ENCODE results near the gene LTO1.
"Not testable (repeated sequence)": the region's sequence is repeated elsewhere in the genome, so short reads cannot be mapped to it uniquely, and the experiment has no call there.

The LTO1 gene

DNA sequence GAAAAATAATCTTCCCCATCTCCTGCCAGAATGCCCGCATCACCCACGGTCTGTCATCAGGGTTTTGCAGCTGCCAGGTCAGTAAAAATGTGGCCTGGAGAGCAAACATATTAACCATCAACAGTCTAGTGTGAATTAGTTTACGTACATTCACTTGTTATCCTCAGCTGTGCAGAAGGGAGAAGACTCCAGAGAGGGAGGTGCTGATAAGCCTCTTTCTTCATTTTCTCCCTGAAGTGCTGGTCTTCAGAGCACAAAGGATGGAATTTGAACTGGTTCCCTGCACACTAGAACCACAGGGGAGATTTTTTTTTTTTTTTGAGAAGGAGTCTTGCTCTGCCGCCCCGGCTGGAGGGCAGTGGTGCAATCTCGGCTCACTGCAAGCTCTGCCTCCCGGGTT lies 20.4 kb upstream of the LTO1 start:
- no peak for DNase-seq
- Histone ChIP-seq H3K36me3 (no peaks in the 10 kb centered on the region), H3K27me3 (ENCODE audit: insufficient read depth, low read depth, severe bottlenecking) (no peaks in the 10 kb centered on the region), H3K9me3 (ENCODE audit: severe bottlenecking) (no peaks in the 10 kb centered on the region), H3K27ac (no peak overlapping the region), H3K4me3 (ENCODE audit: low read depth, low read length) (no peak overlapping the region)
- TF ChIP-seq, protein P1, sequence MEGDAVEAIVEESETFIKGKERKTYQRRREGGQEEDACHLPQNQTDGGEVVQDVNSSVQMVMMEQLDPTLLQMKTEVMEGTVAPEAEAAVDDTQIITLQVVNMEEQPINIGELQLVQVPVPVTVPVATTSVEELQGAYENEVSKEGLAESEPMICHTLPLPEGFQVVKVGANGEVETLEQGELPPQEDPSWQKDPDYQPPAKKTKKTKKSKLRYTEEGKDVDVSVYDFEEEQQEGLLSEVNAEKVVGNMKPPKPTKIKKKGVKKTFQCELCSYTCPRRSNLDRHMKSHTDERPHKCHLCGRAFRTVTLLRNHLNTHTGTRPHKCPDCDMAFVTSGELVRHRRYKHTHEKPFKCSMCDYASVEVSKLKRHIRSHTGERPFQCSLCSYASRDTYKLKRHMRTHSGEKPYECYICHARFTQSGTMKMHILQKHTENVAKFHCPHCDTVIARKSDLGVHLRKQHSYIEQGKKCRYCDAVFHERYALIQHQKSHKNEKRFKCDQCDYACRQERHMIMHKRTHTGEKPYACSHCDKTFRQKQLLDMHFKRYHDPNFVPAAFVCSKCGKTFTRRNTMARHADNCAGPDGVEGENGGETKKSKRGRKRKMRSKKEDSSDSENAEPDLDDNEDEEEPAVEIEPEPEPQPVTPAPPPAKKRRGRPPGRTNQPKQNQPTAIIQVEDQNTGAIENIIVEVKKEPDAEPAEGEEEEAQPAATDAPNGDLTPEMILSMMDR (IDR thresholded peaks at IDR 0.05; ENCODE audit: low read depth, low read length): no peak

DNA sequence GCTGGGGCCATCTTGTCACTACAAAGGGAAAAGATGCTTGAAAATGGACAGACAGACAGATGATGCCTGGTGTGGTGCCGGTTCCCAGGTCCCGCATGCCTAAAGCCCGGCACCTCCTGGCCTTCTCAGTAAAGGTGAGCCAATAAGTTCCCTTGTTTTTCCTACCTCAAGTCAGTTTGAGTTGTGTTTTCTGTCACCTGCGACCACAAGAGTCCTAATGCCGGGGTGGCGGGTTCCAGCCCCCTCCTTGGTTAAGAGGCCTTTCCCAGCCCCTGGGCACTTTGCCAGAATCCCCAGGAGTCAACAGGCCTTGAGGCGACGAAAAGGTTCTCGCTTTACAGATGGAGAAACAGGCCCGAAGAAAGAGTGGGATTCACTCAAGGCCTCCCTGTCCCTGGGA lies 19.6 kb upstream of the LTO1 start:
- Histone ChIP-seq H3K36me3 (no peaks in the 10 kb centered on the region), H3K9me3 (ENCODE audit: severe bottlenecking) (no peaks in the 10 kb centered on the region), H3K27ac (no peak overlapping the region), H3K27me3 (ENCODE audit: insufficient read depth, low read depth, severe bottlenecking) (no peaks in the 10 kb centered on the region), H3K4me3 (ENCODE audit: low read depth, low read length) (no peak overlapping the region)
- TF ChIP-seq, protein P1 (IDR thresholded peaks at IDR 0.05; ENCODE audit: low read depth, low read length): no peak
- DNase-seq: no peak

DNA sequence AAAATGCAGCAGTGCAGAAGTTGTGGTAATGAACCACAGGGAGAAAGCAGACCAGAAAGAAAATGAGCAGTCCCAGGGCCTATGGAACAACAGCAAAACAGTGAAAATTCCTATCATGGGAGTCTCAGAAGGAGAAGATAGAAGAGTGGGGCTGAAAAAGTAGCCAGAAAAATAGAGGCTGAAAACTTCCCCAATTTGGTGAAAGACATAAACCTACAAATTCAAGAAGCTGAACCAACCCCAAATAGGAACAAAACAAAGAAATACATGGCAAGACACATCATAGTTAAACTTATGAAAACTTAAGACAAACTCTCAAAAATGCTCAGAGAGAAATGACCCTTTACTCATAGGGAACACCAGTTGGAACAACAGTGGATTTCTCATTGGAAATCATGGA lies 17.3 kb upstream of the LTO1 start:
- no peaks in the 10 kb centered on the region for H3K27me3 ChIP-seq (ENCODE audit: insufficient read depth, low read depth, severe bottlenecking)
- no peak for DNase-seq
- no peaks in the 10 kb centered on the region for H3K9me3 ChIP-seq (ENCODE audit: severe bottlenecking)

DNA sequence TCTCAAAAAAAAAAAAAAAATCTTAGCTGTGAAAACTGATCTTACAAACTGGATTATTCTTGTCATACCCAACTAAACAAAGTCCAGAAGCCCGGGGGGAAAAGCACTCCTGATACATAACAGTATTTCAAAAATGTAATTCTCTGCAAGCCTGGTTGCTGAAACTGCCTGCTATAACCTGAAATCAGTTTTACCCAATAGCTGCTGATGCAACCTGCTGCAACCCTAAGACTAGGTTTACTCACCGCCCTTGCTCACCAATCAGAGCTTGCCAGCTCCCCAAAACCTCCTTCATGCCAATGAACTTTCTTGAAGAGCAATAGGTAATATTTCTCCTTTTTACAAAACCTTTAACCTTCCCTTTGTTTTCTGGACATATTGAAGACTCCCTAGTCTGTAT lies 16.3 kb upstream of the LTO1 start:
- Histone ChIP-seq H3K27ac (no peak overlapping the region), H3K9me3 (ENCODE audit: severe bottlenecking) (no peaks in the 10 kb centered on the region), H3K27me3 (ENCODE audit: insufficient read depth, low read depth, severe bottlenecking) (no peaks in the 10 kb centered on the region), H3K4me3 (ENCODE audit: low read depth, low read length) (no peak overlapping the region), H3K36me3 (no peaks in the 10 kb centered on the region)
- TF ChIP-seq, protein P1 (IDR thresholded peaks at IDR 0.05; ENCODE audit: low read depth, low read length): no peak
- no peak for DNase-seq

More for the DNA sequence above, 17.3 kb upstream of the LTO1 start:
- no peaks in the 10 kb centered on the region for H3K36me3 ChIP-seq
- no peak overlapping the region for H3K27ac ChIP-seq
- no peak overlapping the region for H3K4me3 ChIP-seq (ENCODE audit: low read depth, low read length)
- TF ChIP-seq, protein P1 (IDR thresholded peaks at IDR 0.05; ENCODE audit: low read depth, low read length): no peak

DNA sequence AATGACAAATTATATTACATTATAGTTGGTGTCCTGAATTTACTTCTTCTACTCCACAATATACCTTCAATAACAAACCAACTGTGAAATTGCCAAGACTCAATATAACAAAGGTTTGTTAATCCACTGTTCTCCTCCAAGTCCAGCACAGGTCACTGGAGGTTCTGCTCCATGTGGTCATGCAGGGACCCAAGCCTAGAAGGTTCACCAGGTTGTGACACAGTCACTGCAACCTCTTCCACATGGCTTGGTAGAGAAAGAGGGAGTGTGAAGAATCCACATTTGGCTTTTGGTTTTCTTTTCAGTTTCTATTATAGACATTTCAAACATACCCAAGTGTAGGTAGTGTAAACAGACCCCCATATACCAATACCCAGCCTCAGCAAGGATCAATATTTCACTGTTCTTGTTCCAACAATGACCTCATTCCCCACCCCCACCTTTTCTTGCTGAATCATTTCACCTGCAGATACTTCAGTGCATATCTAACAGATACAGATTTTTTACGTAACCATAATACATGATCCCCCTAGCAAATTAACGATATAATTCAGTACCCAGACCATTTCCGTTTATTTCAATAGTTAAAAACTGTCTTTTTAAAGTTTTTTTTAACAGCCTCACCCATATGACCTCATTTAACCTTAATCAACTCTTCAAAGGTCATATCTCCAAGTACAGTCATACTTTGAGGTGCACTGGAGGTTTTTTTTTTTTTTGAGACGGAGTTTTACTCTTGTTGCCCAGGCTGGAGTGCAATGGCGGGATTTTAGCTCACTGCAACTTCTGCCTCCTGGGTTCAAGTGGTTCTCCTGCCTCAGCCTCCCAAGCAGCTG lies 14.5 kb upstream of the LTO1 start:
- Histone ChIP-seq H3K4me3 (ENCODE audit: low read depth, low read length) (no peak overlapping the region), H3K36me3 (no peaks in the 10 kb centered on the region), H3K9me3 (ENCODE audit: severe bottlenecking) (no peaks in the 10 kb centered on the region), H3K27me3 (ENCODE audit: insufficient read depth, low read depth, severe bottlenecking) (peaks cover 5% of the 10 kb centered on the region), H3K27ac (no peak overlapping the region)
- TF ChIP-seq, protein P1 (IDR thresholded peaks at IDR 0.05; ENCODE audit: low read depth, low read length): no peak
- DNase-seq: no peak

DNA sequence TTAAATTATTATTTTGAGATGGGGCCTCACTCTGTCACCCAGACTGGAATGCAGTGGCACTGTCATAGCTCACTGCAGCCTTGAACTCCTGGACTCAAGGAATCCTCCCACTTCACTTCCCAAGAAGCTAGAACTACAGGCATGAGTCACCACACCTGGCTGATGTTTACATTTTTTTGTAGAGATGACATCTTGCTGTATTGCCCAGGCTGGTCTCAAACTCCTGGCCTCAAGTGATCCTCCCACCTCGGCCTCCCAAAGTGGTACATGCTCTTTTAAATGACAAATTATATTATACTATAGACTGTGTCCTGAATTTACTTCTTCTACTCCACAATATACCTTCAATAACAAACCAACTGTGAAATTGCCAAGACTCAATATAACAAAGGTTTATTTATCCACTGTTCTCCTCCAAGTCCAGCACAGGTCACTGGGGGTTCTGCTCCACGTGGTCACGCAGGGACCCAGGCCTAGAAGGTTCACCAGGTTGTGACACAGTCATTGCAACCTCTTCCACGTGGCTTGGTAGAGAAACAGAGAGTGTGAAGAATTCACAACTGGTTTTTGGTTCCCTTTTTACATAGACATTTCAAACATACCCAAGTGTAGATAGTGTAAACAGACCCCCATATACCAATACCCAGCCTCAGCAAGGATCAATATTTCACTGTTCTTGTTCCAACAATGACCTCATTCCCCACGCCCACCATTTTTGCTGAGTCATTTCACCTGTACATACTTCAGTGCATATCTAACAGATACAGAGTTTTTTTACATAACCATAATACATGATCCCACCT lies 13.0 kb upstream of the LTO1 start:
- not testable (repeated sequence) for H3K36me3 ChIP-seq; H3K27me3 ChIP-seq (ENCODE audit: insufficient read depth, low read depth, severe bottlenecking); DNase-seq; H3K9me3 ChIP-seq (ENCODE audit: severe bottlenecking); H3K4me3 ChIP-seq (ENCODE audit: low read depth, low read length); H3K27ac ChIP-seq

Data from WERI-Rb-1 (cell line).